ENCODE measurements around the gene TLX2.

- TF ChIP-seq, protein P1, sequence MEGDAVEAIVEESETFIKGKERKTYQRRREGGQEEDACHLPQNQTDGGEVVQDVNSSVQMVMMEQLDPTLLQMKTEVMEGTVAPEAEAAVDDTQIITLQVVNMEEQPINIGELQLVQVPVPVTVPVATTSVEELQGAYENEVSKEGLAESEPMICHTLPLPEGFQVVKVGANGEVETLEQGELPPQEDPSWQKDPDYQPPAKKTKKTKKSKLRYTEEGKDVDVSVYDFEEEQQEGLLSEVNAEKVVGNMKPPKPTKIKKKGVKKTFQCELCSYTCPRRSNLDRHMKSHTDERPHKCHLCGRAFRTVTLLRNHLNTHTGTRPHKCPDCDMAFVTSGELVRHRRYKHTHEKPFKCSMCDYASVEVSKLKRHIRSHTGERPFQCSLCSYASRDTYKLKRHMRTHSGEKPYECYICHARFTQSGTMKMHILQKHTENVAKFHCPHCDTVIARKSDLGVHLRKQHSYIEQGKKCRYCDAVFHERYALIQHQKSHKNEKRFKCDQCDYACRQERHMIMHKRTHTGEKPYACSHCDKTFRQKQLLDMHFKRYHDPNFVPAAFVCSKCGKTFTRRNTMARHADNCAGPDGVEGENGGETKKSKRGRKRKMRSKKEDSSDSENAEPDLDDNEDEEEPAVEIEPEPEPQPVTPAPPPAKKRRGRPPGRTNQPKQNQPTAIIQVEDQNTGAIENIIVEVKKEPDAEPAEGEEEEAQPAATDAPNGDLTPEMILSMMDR (conservative IDR thresholded peaks at IDR 0.05; ENCODE audit: low read depth, low read length): no peak
- TF ChIP-seq EZH2 (IDR thresholded peaks at IDR 0.05; ENCODE audit: borderline replicate concordance, low read depth, low read length, poor library complexity, severe bottlenecking): no peak
Observed at GRCh38 chr2:74522516-74522915, 8.3 kb downstream of the TLX2 start.
